Ectodermal cell (in vitro differentiated cells): ENCODE measurements around the gene RBMS3.
"Not testable (repeated sequence)": the region's sequence is repeated elsewhere in the genome, so short reads cannot be mapped to it uniquely, and the experiment has no call there.

ENCODE experiments used
- H3K27ac ChIP-seq: 2 replicates; pipeline ENCODE4 v1.7.0; 2013; ENCODE audit warnings: mild to moderate bottlenecking, low read depth, low read length; ENCODE audit not compliant: insufficient read depth, poor library complexity, severe bottlenecking
- H3K27me3 ChIP-seq: 2 replicates; pipeline ENCODE4 v1.7.0; 2013; ENCODE audit warnings: mild to moderate bottlenecking, low read length; ENCODE audit not compliant: insufficient read depth, control insufficient read depth, poor library complexity, severe bottlenecking
- H3K36me3 ChIP-seq: one replicate; pipeline ENCODE4 v1.7.0; 2013; ENCODE audit warnings: low read length; ENCODE audit not compliant: control insufficient read depth, insufficient read depth
- H3K4me1 ChIP-seq: one replicate; pipeline ENCODE4 v1.7.0; 2013; ENCODE audit warnings: low read length; ENCODE audit not compliant: control insufficient read depth, insufficient read depth
- H3K4me3 ChIP-seq: 2 replicates; pipeline ENCODE4 v1.7.0; 2013; ENCODE audit warnings: low read depth, low read length, control low read depth; ENCODE audit not compliant: insufficient read depth
- H3K9me3 ChIP-seq: 2 replicates; pipeline ENCODE4 v1.7.0; 2013; ENCODE audit warnings: mild to moderate bottlenecking, low read length, moderate library complexity; ENCODE audit not compliant: control insufficient read depth
- WGBS, 2 experiments: methylation state at CpG; one replicate each; pipeline ENCODE4 v1.1.7; 2013; ENCODE audit warnings: missing lambda C conversion rate in 2 of 2; 5-methylcytosine and 5-hydroxymethylcytosine counted together

RBMS3 gene

GRCh38 chr3:29644261-29644660 lies 363.4 kb downstream of the RBMS3 start:
- Histone ChIP-seq H3K36me3 (no peaks in the 10 kb centered on the region), H3K4me3 (no peak overlapping the region), H3K27ac (no peak overlapping the region), H3K27me3 (no peaks in the 10 kb centered on the region), H3K9me3 (no peaks in the 10 kb centered on the region), H3K4me1 (peaks cover 3% of the 10 kb centered on the region)
- 95 to 99% methylated on average over 6 of the region's 6 CpGs for whole genome bisulfite sequencing, 2 experiments

DNA sequence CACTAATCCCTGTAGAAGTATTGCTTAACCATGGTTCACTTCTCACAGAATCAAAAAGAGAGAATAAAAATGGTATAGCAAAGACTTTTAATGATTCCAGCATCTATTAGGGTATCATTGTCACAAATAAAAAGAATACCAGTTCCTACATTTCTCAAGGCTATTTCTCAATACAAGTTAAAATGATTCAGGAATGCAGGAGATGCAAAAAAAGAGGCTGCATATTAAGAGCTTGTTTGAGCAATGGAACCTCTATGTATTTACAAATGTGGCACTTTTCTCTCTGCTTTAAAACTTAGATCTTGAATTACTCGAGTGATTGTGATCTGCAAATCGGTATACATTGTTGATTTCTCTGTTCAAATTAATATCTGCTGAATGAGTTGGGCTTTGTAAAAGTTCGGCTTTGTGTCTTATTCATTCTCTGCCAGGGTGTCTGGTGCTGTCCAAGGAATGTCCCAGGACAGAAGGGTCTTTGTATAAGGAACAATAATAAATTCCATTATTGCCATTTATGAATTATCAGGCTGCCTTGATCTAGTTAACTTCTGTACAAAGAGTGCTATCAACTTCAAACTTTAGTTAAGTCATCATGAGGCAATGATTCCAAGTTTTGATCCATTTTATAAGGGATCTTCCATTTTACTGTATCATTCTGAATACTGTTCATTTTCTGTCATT lies 364.2 kb downstream of the RBMS3 start:
- Histone ChIP-seq H3K36me3 (no peaks in the 10 kb centered on the region), H3K27me3 (no peaks in the 10 kb centered on the region), H3K9me3 (no peaks in the 10 kb centered on the region), H3K4me3 (no peak overlapping the region), H3K4me1 (peaks cover 3% of the 10 kb centered on the region), H3K27ac (no peak overlapping the region)
- WGBS, 2 experiments, result 94 to 96% methylated on average over 3 of the region's 3 CpGs

DNA sequence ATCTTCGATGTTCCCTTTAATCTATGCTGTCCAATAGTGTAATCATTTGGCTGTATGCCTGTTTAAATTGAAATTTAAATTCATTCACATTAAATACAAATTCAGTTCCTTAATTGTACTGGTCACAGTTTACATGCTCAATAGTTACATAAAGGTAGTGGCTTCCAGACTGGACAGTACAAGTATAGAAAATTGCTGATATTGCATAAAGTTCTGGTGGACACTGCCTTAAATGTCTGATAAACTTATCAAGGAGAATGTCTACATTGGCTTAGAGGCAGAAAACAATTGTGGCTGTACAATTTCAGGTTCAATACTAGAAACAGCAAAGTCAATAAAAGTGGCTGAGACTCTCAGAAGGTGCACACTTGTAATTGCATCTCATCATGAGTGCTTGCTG lies 365.2 kb downstream of the RBMS3 start:
- Histone ChIP-seq H3K36me3 (no peaks in the 10 kb centered on the region), H3K4me1 (peaks cover 3% of the 10 kb centered on the region), H3K9me3 (no peaks in the 10 kb centered on the region), H3K27ac (no peak overlapping the region), H3K27me3 (no peaks in the 10 kb centered on the region), H3K4me3 (no peak overlapping the region)
- 100% methylated on average over 1 of the region's 1 CpG; no CpG with 5 or more reads in 1 of the 2 experiments for WGBS, 2 experiments

DNA sequence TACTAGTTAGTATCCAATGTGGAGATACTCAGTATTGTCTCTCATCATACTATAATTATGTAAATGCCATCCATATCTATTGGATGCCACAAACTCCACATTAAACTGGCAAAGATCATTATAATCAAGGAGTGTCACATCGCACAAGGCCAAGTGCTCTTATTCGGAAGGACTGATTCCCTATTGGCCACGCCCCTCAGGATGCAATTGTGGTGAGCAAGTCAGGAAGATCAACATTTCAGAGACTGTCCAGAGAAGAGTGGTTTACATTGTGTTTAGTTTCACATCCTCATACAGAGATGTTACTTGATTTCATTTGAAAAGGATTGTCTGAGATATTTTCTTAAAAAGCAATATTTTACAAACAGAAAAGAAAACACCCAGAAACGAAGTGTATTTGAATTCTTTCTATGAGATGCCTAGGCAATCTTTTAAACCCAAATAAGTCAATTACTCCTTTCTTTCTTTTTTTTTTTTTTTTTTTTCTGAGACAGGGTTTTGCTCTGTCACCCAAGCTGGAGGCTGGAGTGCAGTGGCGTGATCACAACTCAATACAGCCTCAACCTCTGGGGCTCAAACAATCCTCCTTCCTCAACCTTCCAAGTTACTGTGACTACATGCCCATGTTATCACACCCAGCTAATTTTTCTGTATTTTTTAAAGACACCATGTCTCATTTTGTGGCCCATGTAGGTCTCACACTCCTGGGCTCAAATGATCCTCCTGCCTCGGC lies 369.1 kb downstream of the RBMS3 start:
- no peak overlapping the region for H3K4me3 ChIP-seq
- peaks cover under 1% of the 10 kb centered on the region for H3K4me1 ChIP-seq
- no peak overlapping the region for H3K27ac ChIP-seq
- 91% methylated on average over 6 of the region's 6 CpGs for WGBS, 2 experiments
- H3K36me3 ChIP-seq, result no peaks in the 10 kb centered on the region
- no peaks in the 10 kb centered on the region for H3K27me3 ChIP-seq
- no peaks in the 10 kb centered on the region for H3K9me3 ChIP-seq

DNA sequence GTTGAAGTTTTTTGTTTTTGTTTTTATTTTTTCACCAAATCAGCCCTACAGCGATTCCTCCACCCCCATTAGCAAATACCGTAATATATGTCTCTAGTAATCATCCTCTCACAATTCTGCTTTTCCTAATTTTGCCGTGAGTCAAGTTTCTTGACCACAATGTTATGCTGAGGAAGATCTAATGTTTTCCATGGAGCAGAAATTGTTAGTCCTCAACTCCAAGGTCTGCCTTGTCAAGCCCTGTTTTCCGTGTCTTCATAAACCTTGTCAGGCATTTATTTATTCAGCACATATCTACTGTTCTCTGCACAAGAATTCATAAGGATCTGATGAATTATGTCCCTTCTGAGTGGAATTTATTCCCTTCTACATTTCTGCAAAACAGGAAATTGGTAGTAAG lies 372.8 kb downstream of the RBMS3 start:
- H3K9me3 ChIP-seq, result no peaks in the 10 kb centered on the region
- no peaks in the 10 kb centered on the region for H3K36me3 ChIP-seq
- no peak overlapping the region for H3K4me3 ChIP-seq
- H3K27ac ChIP-seq, result no peak overlapping the region
- H3K4me1 ChIP-seq, result peaks cover 5% of the 10 kb centered on the region
- H3K27me3 ChIP-seq, result no peaks in the 10 kb centered on the region
- WGBS, 2 experiments, result 75 to 76% methylated on average over 3 to 4 of the region's 4 CpGs

GRCh38 chr3:29655015-29655747 lies 374.3 kb downstream of the RBMS3 start:
- no peak overlapping the region for H3K4me3 ChIP-seq
- H3K4me1 ChIP-seq, result peaks cover 5% of the 10 kb centered on the region
- no peaks in the 10 kb centered on the region for H3K27me3 ChIP-seq
- WGBS, 2 experiments, result 31 to 61% methylated on average over 3 to 5 of the region's 6 CpGs
- no peaks in the 10 kb centered on the region for H3K36me3 ChIP-seq
- H3K27ac ChIP-seq, result no peak overlapping the region
- H3K9me3 ChIP-seq, result no peaks in the 10 kb centered on the region

- Histone ChIP-seq H3K27me3 (no peaks in the 10 kb centered on the region), H3K9me3 (no peaks in the 10 kb centered on the region), H3K27ac (no peak overlapping the region), H3K4me1 (no peaks in the 10 kb centered on the region), H3K36me3 (no peaks in the 10 kb centered on the region), H3K4me3 (no peak overlapping the region)
- WGBS, 2 experiments, result 91 to 92% methylated on average over 3 of the region's 3 CpGs
Observed at GRCh38 chr3:29665688-29666087, 384.8 kb downstream of the RBMS3 start.

DNA sequence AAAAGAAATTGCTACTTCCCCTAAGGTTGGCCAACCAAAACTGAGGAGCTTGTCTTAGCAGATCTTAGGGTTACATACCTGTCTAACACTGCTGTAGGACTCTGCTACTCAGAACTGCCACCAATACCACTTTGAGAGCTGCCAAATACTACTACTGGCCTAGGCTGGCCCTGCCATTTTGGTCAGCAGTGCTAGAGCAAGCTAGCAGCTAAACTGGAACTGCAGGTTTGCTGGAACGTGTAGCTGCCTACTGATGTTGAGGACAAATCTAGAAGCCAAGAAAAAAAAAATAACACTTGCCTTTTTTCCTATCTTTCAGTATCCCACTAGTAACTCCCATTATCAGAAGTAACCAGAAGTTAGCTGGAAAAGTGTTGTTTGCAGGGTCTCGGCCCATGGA lies 387.4 kb downstream of the RBMS3 start:
- no peak overlapping the region for H3K27ac ChIP-seq
- no peaks in the 10 kb centered on the region for H3K27me3 ChIP-seq
- no peaks in the 10 kb centered on the region for H3K4me1 ChIP-seq
- WGBS, 2 experiments, result 96 to 100% methylated on average over 2 of the region's 2 CpGs
- no peaks in the 10 kb centered on the region for H3K9me3 ChIP-seq
- no peak overlapping the region for H3K4me3 ChIP-seq
- H3K36me3 ChIP-seq, result no peaks in the 10 kb centered on the region

DNA sequence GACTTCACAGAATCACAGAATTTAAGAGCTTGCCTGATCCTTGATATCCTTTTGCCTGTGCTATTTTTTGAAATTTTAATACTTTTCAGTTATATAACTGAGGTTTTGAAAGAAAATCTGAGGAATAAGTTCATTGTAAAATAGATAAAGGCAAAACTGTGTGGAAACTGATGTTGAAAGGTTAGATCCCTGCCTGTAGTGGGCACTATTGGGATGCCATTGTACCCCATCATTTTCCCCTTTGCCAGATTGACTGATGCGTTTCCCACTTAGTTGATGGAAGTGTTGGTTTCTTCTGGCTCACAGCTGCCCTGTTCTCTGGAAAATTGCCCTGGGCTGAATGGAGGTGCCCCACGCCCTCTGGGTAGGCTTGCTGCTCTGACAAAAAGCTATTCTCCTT lies 387.9 kb downstream of the RBMS3 start:
- Histone ChIP-seq H3K9me3 (no peaks in the 10 kb centered on the region), H3K27me3 (no peaks in the 10 kb centered on the region), H3K4me3 (no peak overlapping the region), H3K36me3 (no peaks in the 10 kb centered on the region), H3K27ac (no peak overlapping the region), H3K4me1 (no peaks in the 10 kb centered on the region)
- WGBS, 2 experiments, result 91 to 94% methylated on average over 2 of the region's 2 CpGs

DNA sequence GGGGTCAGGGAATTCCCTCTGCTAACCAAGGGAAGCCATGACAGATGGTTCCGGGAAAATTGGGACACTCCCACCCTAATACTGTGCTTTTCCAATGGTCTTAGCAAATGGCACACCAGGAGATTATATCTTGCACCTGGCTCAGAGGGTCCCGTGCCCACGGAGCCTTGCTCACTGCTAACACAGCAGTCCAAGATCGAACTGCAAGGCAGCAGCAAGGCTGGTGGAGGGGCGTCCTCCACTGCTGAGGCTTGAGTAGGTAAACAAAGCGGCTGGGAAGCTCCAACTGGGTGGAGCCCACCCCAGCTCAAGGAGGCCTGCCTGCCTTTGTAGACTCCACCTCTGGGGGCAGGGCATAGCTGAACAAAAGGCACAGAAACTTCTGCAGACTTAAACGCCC lies 389.6 kb downstream of the RBMS3 start:
- not testable (repeated sequence) for H3K27ac ChIP-seq, H3K9me3 ChIP-seq, H3K4me3 ChIP-seq, H3K4me1 ChIP-seq, H3K27me3 ChIP-seq, H3K36me3 ChIP-seq
- WGBS, 2 experiments, result 92 to 93% methylated on average over 7 of the region's 7 CpGs
